A549 (cell line): ENCODE data around the gene ZNF212.

Experiments used
- CBX2 ChIP-seq: fragments of 200-600 bp; sonication (generic); IDR thresholded peaks from 2 replicates; pipeline ENCODE4 v1.6.1; 2016; ENCODE audit warnings: low read depth, mild to moderate bottlenecking, borderline replicate concordance
- CHD2 ChIP-seq: fragments of 150-350 bp; IDR thresholded peaks from 2 replicates; pipeline ENCODE4 v1.6.1; 2014; ENCODE audit warnings: low read length; ENCODE audit not compliant: partially characterized antibody
- CTCF ChIP-seq: fragments of >200 bp; sonication (Bioruptor Twin); formaldehyde crosslinking; IDR thresholded peaks from 3 replicates; pipeline ENCODE4 v1.5.1; 2016
- EP300 ChIP-seq, 2 experiments: fragments of >200 bp; sonication (Bioruptor Twin); formaldehyde crosslinking; IDR thresholded peaks; 2 replicates in 1 of 2; 3 replicates in 1 of 2; pipeline ENCODE4 v1.6.1; 2016 to 2017
- GATA3 ChIP-seq: IDR thresholded peaks from 2 replicates; pipeline ENCODE4 v1.6.1; 2012; ENCODE audit warnings: borderline replicate concordance
- HDAC2 ChIP-seq: fragments of 200-600 bp; sonication (generic); IDR thresholded peaks from 2 replicates; pipeline ENCODE4 v1.6.1; 2016
- HMGXB4 ChIP-seq: fragments of 250-450 bp; sonication (Bioruptor Pico); IDR thresholded peaks from 2 replicates; pipeline ENCODE4 v1.5.0; 2021; ENCODE audit warnings: mild to moderate bottlenecking, moderate library complexity, borderline replicate concordance
- HOXA7 ChIP-seq: fragments of 250-450 bp; sonication (Bioruptor Pico); IDR thresholded peaks from 2 replicates; pipeline ENCODE4 v1.5.0; 2020; ENCODE audit warnings: mild to moderate bottlenecking, moderate library complexity
- KDM1A ChIP-seq: fragments of 200-600 bp; sonication (generic); IDR thresholded peaks from 2 replicates; pipeline ENCODE4 v1.6.1; 2016; ENCODE audit warnings: low read depth, mild to moderate bottlenecking
- PHF8 ChIP-seq: fragments of 200-600 bp; sonication (generic); IDR thresholded peaks from 2 replicates; pipeline ENCODE4 v1.6.1; 2016; ENCODE audit warnings: low read depth, mild to moderate bottlenecking, antibody characterized with exemption, moderate library complexity, borderline replicate concordance
- POLR2A ChIP-seq: IDR thresholded peaks from 2 replicates; pipeline ENCODE4 v1.6.1; 2012; ENCODE audit warnings: mild to moderate bottlenecking, low read length
- RAD21 ChIP-seq, 2 experiments: fragments of >200 bp in 1 of 2; sonication (Bioruptor Twin) in 1 of 2; formaldehyde crosslinking in 1 of 2; IDR thresholded peaks in 1 of 2; conservative IDR thresholded peaks in 1 of 2; 2 replicates in 1 of 2; 3 replicates in 1 of 2; pipeline ENCODE4 v1.6.1; 2012 to 2018; ENCODE audit warnings: inconsistent platforms in 1 of 2
- SMC3 ChIP-seq: fragments of >200 bp; sonication (Bioruptor Twin); formaldehyde crosslinking; IDR thresholded peaks from 3 replicates; pipeline ENCODE4 v1.6.1; 2018; ENCODE audit warnings: inconsistent platforms
- TF ChIP-seq, protein P1 (sequence below): fragments of 200-600 bp; sonication (generic); IDR thresholded peaks from 2 replicates; pipeline ENCODE4 v1.6.1; 2016; ENCODE audit warnings: antibody characterized with exemption, mild to moderate bottlenecking, moderate library complexity

DNA sequence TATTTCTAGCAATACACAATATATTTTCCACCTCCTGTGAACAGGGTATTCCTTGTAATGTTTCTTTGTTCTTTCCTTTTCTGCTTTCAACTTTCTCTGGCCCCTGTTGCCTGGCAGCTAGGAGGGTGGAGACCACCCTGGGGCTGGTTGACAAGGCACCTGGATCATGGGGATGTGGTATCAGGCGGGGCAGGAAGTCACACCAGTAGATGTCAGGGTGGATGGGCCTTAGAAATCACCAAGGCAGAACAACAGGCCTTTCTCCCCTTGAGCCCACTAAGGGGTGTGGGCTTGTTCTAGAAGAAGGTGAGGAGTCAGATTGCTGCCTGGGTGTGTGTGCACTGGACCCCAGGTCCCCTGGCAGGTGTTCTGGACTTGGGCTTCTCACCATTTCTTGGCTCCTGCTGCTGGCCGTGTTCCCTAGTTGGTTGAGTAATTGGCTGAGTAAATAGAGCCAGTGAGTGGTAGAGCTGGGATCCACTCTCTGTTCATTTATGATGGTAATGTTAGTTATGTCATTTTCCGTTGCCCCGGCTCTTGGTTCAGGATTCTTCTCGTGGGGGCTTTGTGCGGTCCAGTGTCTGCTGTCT is 47.5 kb downstream of the ZNF212 start:
- TF ChIP-seq POLR2A (no peak), CBX2 (no peak), RAD21 (conservative IDR thresholded peaks at IDR 0.05 in 1 of 2, IDR thresholded peaks at IDR 0.05 in 1 of 2) (no peak), HDAC2 (no peak), PHF8 (no peak), KDM1A (no peak), CTCF (no peak), GATA3 (no peak), SMC3 (no peak), EP300 (IDR thresholded peaks at IDR 0.05) (no peak), HOXA7 (CRISPR knock-in tag) (no peak), CHD2 (no peak), HMGXB4 (CRISPR knock-in tag) (no peak)
- TF ChIP-seq, protein P1, sequence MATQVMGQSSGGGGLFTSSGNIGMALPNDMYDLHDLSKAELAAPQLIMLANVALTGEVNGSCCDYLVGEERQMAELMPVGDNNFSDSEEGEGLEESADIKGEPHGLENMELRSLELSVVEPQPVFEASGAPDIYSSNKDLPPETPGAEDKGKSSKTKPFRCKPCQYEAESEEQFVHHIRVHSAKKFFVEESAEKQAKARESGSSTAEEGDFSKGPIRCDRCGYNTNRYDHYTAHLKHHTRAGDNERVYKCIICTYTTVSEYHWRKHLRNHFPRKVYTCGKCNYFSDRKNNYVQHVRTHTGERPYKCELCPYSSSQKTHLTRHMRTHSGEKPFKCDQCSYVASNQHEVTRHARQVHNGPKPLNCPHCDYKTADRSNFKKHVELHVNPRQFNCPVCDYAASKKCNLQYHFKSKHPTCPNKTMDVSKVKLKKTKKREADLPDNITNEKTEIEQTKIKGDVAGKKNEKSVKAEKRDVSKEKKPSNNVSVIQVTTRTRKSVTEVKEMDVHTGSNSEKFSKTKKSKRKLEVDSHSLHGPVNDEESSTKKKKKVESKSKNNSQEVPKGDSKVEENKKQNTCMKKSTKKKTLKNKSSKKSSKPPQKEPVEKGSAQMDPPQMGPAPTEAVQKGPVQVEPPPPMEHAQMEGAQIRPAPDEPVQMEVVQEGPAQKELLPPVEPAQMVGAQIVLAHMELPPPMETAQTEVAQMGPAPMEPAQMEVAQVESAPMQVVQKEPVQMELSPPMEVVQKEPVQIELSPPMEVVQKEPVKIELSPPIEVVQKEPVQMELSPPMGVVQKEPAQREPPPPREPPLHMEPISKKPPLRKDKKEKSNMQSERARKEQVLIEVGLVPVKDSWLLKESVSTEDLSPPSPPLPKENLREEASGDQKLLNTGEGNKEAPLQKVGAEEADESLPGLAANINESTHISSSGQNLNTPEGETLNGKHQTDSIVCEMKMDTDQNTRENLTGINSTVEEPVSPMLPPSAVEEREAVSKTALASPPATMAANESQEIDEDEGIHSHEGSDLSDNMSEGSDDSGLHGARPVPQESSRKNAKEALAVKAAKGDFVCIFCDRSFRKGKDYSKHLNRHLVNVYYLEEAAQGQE, result no peak
